ENCODE results near the gene MYOF.

The MYOF gene

DNA sequence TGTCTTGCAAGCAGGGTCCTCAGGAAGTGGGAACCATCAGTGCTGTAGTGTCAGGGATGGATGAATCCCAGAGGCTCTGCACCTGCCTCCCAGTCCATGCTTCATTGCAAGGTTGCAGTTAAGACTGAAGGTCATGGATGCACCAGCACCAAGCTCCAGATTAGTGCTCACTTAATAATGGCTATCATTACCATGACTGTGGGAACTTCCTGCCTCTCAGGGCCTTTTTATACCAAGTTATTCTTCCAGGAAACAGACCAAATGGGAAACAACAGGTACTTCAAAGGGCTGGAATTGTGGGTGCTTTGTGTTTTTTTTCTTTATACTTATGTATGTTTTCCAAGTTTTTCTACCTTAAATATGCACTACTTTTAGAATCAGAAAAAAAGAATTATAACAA is 210.8 kb downstream of the MYOF start:
- H3K27ac ChIP-seq, result no peak overlapping the region
- DNase-seq (ENCODE audit: low read depth, low spot score), result no peak

DNA sequence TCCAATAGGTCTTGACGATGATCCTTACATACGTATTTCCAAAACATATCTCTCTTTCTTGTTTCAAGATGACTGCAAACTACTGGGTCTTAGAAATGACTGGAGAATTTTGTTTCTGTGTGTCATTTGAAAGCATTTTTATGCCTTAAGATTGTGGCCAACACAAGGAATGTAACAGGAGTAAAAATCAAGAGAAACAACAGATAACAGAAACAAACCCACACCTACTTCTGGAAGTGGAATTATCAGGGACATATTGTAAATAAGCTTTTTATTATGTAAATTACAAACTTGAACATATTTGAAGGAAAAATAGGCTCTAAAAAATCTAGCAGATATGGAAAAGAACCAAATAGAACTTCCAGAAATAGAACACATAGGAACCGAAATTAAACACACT is 212.9 kb downstream of the MYOF start:
- no peak overlapping the region for H3K27ac ChIP-seq
- no peak for DNase-seq (ENCODE audit: low read depth, low spot score)

GRCh38 chr10:93268021-93268420 is 214.1 kb downstream of the MYOF start:
- no peak for DNase-seq (ENCODE audit: low read depth, low spot score)
- no peak overlapping the region for H3K27ac ChIP-seq

- H3K27ac ChIP-seq, result no peak overlapping the region
- no peak for DNase-seq (ENCODE audit: low read depth, low spot score)
Observed at GRCh38 chr10:93267521-93267920, 214.6 kb downstream of the MYOF start.

DNA sequence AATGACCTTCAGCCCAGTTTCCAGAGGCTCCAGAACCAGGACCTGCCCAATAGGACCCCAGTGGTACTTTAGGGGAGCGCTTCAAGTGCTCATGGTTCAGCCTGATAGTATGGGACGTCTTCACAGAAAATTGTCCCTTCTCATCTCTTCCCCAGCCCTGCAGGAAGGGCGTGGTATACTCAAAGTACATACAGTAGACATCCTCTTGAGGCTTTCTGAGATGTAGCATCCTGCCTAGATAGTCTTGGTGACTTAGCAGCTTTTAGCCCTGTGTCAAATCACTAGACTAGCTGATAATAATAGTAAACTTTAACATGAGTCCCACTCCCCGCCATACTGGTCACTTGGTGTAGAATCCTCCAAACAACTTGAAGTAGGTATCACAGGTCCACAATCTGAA is 215.3 kb downstream of the MYOF start:
- no peak for DNase-seq (ENCODE audit: low read depth, low spot score)
- no peak overlapping the region for H3K27ac ChIP-seq

- no peak overlapping the region for H3K27ac ChIP-seq
- peak; percentile 61 for DNase-seq (ENCODE audit: low read depth, low spot score)
Observed at GRCh38 chr10:93261961-93262610, 220.0 kb downstream of the MYOF start.

GRCh38 chr10:93261089-93261488 is 221.0 kb downstream of the MYOF start:
- no peak overlapping the region for H3K27ac ChIP-seq

GRCh38 chr10:93259126-93259525 is 223.0 kb downstream of the MYOF start:
- no peak for DNase-seq (ENCODE audit: low read depth, low spot score)

More at GRCh38 chr10:93261089-93261488, 221.0 kb downstream of the MYOF start:
- no peak for DNase-seq (ENCODE audit: low read depth, low spot score)

More at GRCh38 chr10:93259126-93259525, 223.0 kb downstream of the MYOF start:
- no peak overlapping the region for H3K27ac ChIP-seq
